MCF 10A (cell line): ENCODE measurements around the gene ARPP21. TPM values are rescaled to one million over a fixed set of nuclear protein-coding genes. Genes with fewer than 3 reads are reported as not detected.

Experiments
- BruUV-seq: library from RNA; stranded (reverse); fragments of 400-500 nt; replicated peaks from 2 replicates; lab custom pipeline; 2021; lab: Mats Ljungman, UMichigan
- CTCF ChIA-PET: fragments of 300-600 bp; sonication (Branson Sonifier 250); formaldehyde crosslinking; extraction: SDS; loops from one replicate; lab custom pipeline; 2021; ENCODE audit warnings: antibody characterized with exemption, inconsistent platforms; lab: Yijun Ruan, JAX
- POLR2A ChIA-PET: fragments of 300-600, 350-650 bp; sonication (Branson Sonifier 250); formaldehyde crosslinking; extraction: SDS; loops from one replicate; lab custom pipeline; 2020; ENCODE audit warnings: antibody characterized with exemption, inconsistent platforms; lab: Yijun Ruan, JAX
- DNase-seq: peaks from one replicate; pipeline ENCODE4 v3.0.0-alpha.2; 2018; ENCODE audit not compliant: unreplicated experiment
- H3K27ac Mint-ChIP-seq: one replicate; pipeline ENCODE4 v1.8.0; 2022; ENCODE audit warnings: mild to moderate bottlenecking, low read depth, mixed read lengths; ENCODE audit not compliant: unreplicated experiment
- H3K27me3 Mint-ChIP-seq: one replicate; pipeline ENCODE4 v1.8.0; 2022; ENCODE audit warnings: mixed read lengths; ENCODE audit not compliant: insufficient read depth, unreplicated experiment
- H3K36me3 Mint-ChIP-seq: one replicate; pipeline ENCODE4 v1.8.0; 2022; ENCODE audit warnings: mild to moderate bottlenecking, moderate library complexity, mixed read lengths; ENCODE audit not compliant: insufficient read depth, unreplicated experiment
- H3K4me1 Mint-ChIP-seq: one replicate; pipeline ENCODE4 v1.8.0; 2022; ENCODE audit warnings: mixed read lengths; ENCODE audit not compliant: insufficient read depth, unreplicated experiment
- H3K4me3 Mint-ChIP-seq: one replicate; pipeline ENCODE4 v1.8.0; 2022; ENCODE audit warnings: mild to moderate bottlenecking, moderate library complexity, mixed read lengths; ENCODE audit not compliant: unreplicated experiment
- H3K9me3 Mint-ChIP-seq: one replicate; pipeline ENCODE4 v1.8.0; 2022; ENCODE audit warnings: mixed read lengths; ENCODE audit not compliant: unreplicated experiment
- intact Hi-C: fragments of 100-400 bp; cut with micrococcal nuclease; formaldehyde crosslinking; loops from 2 replicates; pipeline ENCODE4 v1.14.1; 2022
- total RNA-seq: library from RNA; stranded (reverse); gene quantifications from 2 replicates; pipeline ENCODE4 v1.2.3, GENCODE V29; 2022
- TF ChIP-seq, protein P1 (sequence below): fragments of 200-600 bp; IDR thresholded peaks from one replicate; pipeline ENCODE4 v1.8.0; 2022; ENCODE audit warnings: antibody characterized with exemption, mild to moderate bottlenecking; ENCODE audit not compliant: unreplicated experiment

The ARPP21 gene
- total RNA-seq, 1 experiment from 2014 or later = not detected

DNA sequence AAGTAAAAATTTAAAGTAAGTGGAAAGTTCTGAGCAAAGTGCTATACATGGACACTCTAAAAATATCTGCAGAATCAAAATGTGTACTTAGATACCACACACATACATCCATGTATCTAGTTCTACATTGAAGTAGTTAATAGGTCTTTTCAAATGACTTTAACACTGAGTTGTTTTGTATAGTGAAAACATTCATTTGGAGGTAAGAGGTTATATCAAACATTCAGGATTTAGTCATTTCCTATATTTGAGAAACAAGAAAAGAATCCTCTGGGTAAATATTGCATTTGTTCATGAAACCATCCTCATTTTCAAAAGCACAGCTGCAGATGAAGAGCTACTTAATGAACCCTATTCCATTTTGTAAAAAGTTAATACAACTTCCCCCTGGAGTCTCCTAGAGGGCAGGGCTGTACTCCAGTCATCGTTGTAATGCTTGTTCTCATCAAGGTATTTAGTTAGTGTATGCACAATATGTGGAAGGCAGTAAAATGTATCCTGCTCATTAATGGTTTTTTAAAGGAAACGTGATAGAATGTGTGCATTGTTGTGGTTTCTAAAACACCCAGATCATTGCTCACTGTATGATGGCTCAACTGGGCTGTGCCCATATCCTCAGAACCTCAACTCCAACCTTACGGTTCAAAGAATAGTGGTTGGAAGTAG is 26.2 kb downstream of the ARPP21 start:
- no peak overlapping the region for H3K27ac Mint-ChIP-seq
- intact Hi-C loops = no loop called here
- ChIA-PET POLR2A (interaction anchor here (0.7 kb wide), 1 partner anchor 626 kb away, joined by 3 read pairs; no protein-coding TSS in a partner anchor), CTCF (interaction anchor here (1.1 kb wide), 1 partner anchor 13 kb away, joined by 3 read pairs; no protein-coding TSS in a partner anchor)
- no peak for DNase-seq
- H3K4me3 Mint-ChIP-seq = no peak overlapping the region
- TF ChIP-seq, protein P1, sequence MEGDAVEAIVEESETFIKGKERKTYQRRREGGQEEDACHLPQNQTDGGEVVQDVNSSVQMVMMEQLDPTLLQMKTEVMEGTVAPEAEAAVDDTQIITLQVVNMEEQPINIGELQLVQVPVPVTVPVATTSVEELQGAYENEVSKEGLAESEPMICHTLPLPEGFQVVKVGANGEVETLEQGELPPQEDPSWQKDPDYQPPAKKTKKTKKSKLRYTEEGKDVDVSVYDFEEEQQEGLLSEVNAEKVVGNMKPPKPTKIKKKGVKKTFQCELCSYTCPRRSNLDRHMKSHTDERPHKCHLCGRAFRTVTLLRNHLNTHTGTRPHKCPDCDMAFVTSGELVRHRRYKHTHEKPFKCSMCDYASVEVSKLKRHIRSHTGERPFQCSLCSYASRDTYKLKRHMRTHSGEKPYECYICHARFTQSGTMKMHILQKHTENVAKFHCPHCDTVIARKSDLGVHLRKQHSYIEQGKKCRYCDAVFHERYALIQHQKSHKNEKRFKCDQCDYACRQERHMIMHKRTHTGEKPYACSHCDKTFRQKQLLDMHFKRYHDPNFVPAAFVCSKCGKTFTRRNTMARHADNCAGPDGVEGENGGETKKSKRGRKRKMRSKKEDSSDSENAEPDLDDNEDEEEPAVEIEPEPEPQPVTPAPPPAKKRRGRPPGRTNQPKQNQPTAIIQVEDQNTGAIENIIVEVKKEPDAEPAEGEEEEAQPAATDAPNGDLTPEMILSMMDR = no peak
- peaks cover 84% of the 10 kb centered on the region for H3K27me3 Mint-ChIP-seq
- no peaks in the 10 kb centered on the region for H3K4me1 Mint-ChIP-seq
- no peaks in the 10 kb centered on the region for H3K9me3 Mint-ChIP-seq
- H3K36me3 Mint-ChIP-seq = no peaks in the 10 kb centered on the region
- BruUV-seq = no TSS peak

DNA sequence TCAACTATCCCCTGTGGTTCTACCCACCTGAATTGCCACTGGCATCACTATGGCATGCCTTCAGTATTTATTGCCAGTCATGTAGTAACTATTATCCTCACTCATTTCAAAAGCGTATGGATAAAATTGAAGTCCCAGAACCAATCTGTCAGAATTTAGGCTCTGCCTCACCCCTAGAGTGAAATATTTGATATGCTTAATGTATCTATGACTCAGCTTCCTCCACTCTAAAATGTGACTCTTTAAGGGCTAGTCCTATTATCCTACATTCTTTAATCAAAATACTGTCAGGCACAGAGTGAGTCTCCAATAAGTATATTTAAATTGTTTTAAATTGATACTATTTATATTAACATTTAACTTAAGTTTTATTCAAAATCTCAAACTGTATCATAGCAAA is 27.6 kb downstream of the ARPP21 start:
- POLR2A ChIA-PET = interaction anchor here (0.7 kb wide), 1 partner anchor 108 kb away, joined by 3 read pairs; no protein-coding TSS in a partner anchor
- CTCF ChIA-PET = no interaction called here
- no peak overlapping the region for H3K27ac Mint-ChIP-seq
- no TSS peak for BruUV-seq
- H3K36me3 Mint-ChIP-seq = no peaks in the 10 kb centered on the region
- H3K9me3 Mint-ChIP-seq = no peaks in the 10 kb centered on the region
- intact Hi-C loops = no loop called here
- TF ChIP-seq, protein P1 = no peak
- no peak overlapping the region for H3K4me3 Mint-ChIP-seq
- peaks cover 85% of the 10 kb centered on the region for H3K27me3 Mint-ChIP-seq
- no peaks in the 10 kb centered on the region for H3K4me1 Mint-ChIP-seq
- no peak for DNase-seq

- BruUV-seq = no TSS peak
- H3K4me1 Mint-ChIP-seq = no peaks in the 10 kb centered on the region
- CTCF ChIA-PET = interaction anchor here (0.6 kb wide), 1 partner anchor 1198 kb away, joined by 3 read pairs; no protein-coding TSS in a partner anchor
Measured at GRCh38 chr3:35670408-35670965, 31.2 kb downstream of the ARPP21 start.

GRCh38 chr3:35671483-35671882 is 32.2 kb downstream of the ARPP21 start:
- Mint-ChIP-seq H3K27me3 (peaks cover 94% of the 10 kb centered on the region), H3K4me1 (no peaks in the 10 kb centered on the region), H3K27ac (no peak overlapping the region), H3K4me3 (no peak overlapping the region), H3K36me3 (no peaks in the 10 kb centered on the region), H3K9me3 (no peaks in the 10 kb centered on the region)
- ChIA-PET CTCF (no interaction called here), POLR2A (no interaction called here)
- no TSS peak for BruUV-seq
- intact Hi-C loops = no loop called here
- DNase-seq = no peak
- TF ChIP-seq, protein P1 = no peak

More at GRCh38 chr3:35670408-35670965, 31.2 kb downstream of the ARPP21 start:
- H3K4me3 Mint-ChIP-seq = no peak overlapping the region
- POLR2A ChIA-PET = no interaction called here
- TF ChIP-seq, protein P1 = no peak
- no peaks in the 10 kb centered on the region for H3K36me3 Mint-ChIP-seq
- DNase-seq = no peak
- intact Hi-C loops = no loop called here
- H3K9me3 Mint-ChIP-seq = no peaks in the 10 kb centered on the region
- peaks cover 88% of the 10 kb centered on the region for H3K27me3 Mint-ChIP-seq
- H3K27ac Mint-ChIP-seq = no peak overlapping the region
